ENCODE results near the gene HTRA1. TPM values are rescaled to one million over a fixed set of nuclear protein-coding genes. Genes with fewer than 3 reads are reported as not detected.

The HTRA1 gene
- total RNA-seq, 3 donors from 2014 or later: 11.0 to 122 (median 28.9) TPM

GRCh38 chr10:122426829-122427228 lies 34.5 kb upstream of the HTRA1 start:
- DNase-seq (no peak), ATAC-seq (no peak)
- H3K4me3 ChIP-seq: no peak overlapping the region
- no peaks in the 10 kb centered on the region for H3K9me3 ChIP-seq
- TF ChIP-seq CTCF (IDR thresholded peaks at IDR 0.05): no peak
- intact Hi-C loops (cut with DNase I, micrococcal nuclease): no loop called here
- H3K4me1 ChIP-seq (ENCODE audit: low read depth): no peaks in the 10 kb centered on the region
- H3K36me3 ChIP-seq (ENCODE audit: low read depth): no peaks in the 10 kb centered on the region

GRCh38 chr10:122427280-122427679 lies 34.1 kb upstream of the HTRA1 start:
- no peak for TF ChIP-seq CTCF (IDR thresholded peaks at IDR 0.05)
- Histone ChIP-seq H3K36me3 (ENCODE audit: low read depth) (no peaks in the 10 kb centered on the region), H3K4me1 (ENCODE audit: low read depth) (no peaks in the 10 kb centered on the region), H3K9me3 (no peaks in the 10 kb centered on the region), H3K4me3 (no peak overlapping the region)
- intact Hi-C loops (cut with DNase I, micrococcal nuclease): no loop called here
- ATAC-seq: no peak
- no peak for DNase-seq

- H3K9me3 ChIP-seq: peaks cover 5% of the 10 kb centered on the region
- ATAC-seq: peak; percentile 44
Measured at GRCh38 chr10:122435212-122435827, 26.0 kb upstream of the HTRA1 start.

GRCh38 chr10:122441961-122442360 lies 19.4 kb upstream of the HTRA1 start:
- no peak for TF ChIP-seq CTCF (IDR thresholded peaks at IDR 0.05)
- Histone ChIP-seq H3K4me1 (ENCODE audit: low read depth) (no peaks in the 10 kb centered on the region), H3K4me3 (no peak overlapping the region), H3K36me3 (ENCODE audit: low read depth) (no peaks in the 10 kb centered on the region), H3K9me3 (peaks cover 5% of the 10 kb centered on the region)
- peak; percentile 31 for ATAC-seq
- intact Hi-C loops (cut with DNase I, micrococcal nuclease): no loop called here
- no peak for DNase-seq

More at GRCh38 chr10:122435212-122435827, 26.0 kb upstream of the HTRA1 start:
- H3K36me3 ChIP-seq (ENCODE audit: low read depth): no peaks in the 10 kb centered on the region
- TF ChIP-seq CTCF (IDR thresholded peaks at IDR 0.05): peak; percentile 14
- intact Hi-C loops (cut with DNase I, micrococcal nuclease): loop anchor here (1.0 to 5.0 kb wide), 2 partner anchors 136 to 138 kb away; no protein-coding TSS in a partner anchor
- H3K4me1 ChIP-seq (ENCODE audit: low read depth): no peaks in the 10 kb centered on the region
- DNase-seq: peak in 1 of 3 donors; percentile 18
- H3K4me3 ChIP-seq: no peak overlapping the region

- H3K4me3 ChIP-seq: no peak overlapping the region
- H3K4me1 ChIP-seq (ENCODE audit: low read depth): no peaks in the 10 kb centered on the region
- DNase-seq (no peak), ATAC-seq (no peak)
- H3K36me3 ChIP-seq (ENCODE audit: low read depth): no peaks in the 10 kb centered on the region
- TF ChIP-seq CTCF (IDR thresholded peaks at IDR 0.05): no peak
- intact Hi-C loops (cut with DNase I, micrococcal nuclease): no loop called here
- H3K9me3 ChIP-seq: no peaks in the 10 kb centered on the region
Measured at GRCh38 chr10:122445469-122445868, 15.9 kb upstream of the HTRA1 start.

Measured in mucosa of descending colon (tissue), 3 donors.